Body of pancreas (tissue), 4 donors: ENCODE measurements around the gene PDK3. TPM values are rescaled to one million over a fixed set of nuclear protein-coding genes. Genes with fewer than 3 reads are reported as not detected.

Experiments
- ATAC-seq: fragments of 150-250 bp; one replicate; pipeline ENCODE4 v1.9.1; 2016
- DNase-seq, 4 donors: peaks; one replicate each; pipeline ENCODE4 v3.0.0-alpha.2; 2019
- H3K27ac ChIP-seq, 4 donors: fragments of 200-600 bp; sonication (generic); 1 replicate in 3 of 4; 2 replicates in 1 of 4; pipeline versions ENCODE4 v1.5.1 to v1.6.1; 2016 to 2019; ENCODE audit warnings: mild to moderate bottlenecking in 1 of 4, mixed read lengths in 1 of 4, moderate library complexity in 1 of 4
- H3K27me3 ChIP-seq, 2 donors: fragments of 200-600 bp; sonication (generic); one replicate each; pipeline ENCODE4 v1.6.0; 2016; ENCODE audit warnings: mild to moderate bottlenecking in 1 of 2
- H3K36me3 ChIP-seq, 2 donors: fragments of 200-600 bp; sonication (generic); replicated peaks in 1 of 2; 2 replicates each; pipeline ENCODE4 v1.5.1; 2016; ENCODE audit warnings: low read depth in 2 of 2; ENCODE audit not compliant: insufficient read depth in 1 of 2
- H3K4me1 ChIP-seq: fragments of 200-600 bp; sonication (generic); one replicate; pipeline ENCODE4 v1.6.0; 2016
- H3K4me3 ChIP-seq, 2 donors: fragments of 200-600 bp; sonication (generic); 1 replicate in 1 of 2; 2 replicates in 1 of 2; pipeline ENCODE4 v1.5.1; 2016 to 2019
- H3K9me3 ChIP-seq, 3 donors: fragments of 200-600 bp; sonication (generic); 1 replicate in 2 of 3; 2 replicates in 1 of 3; pipeline ENCODE4 v1.5.1; 2016
- POLR2A ChIP-seq, 3 donors: fragments of 450-650 bp; IDR thresholded peaks; one replicate each; pipeline ENCODE4 v1.6.1; 2016; ENCODE audit warnings: antibody characterized with exemption in 3 of 3, mild to moderate bottlenecking in 2 of 3
- WGBS, 2 donors: methylation state at CpG; one replicate each; pipeline ENCODE4 v1.1.5; 2017; 5-methylcytosine and 5-hydroxymethylcytosine counted together
- intact Hi-C: fragments of 100-400 bp; cut with DNase I; formaldehyde crosslinking; loops from one replicate; pipeline ENCODE4 v1.15.1; 2023
- small RNA-seq: library from RNA; depleted of rRNA; stranded (forward); fragments of <200 nt; gene quantifications from one replicate; pipeline ENCODE3, GENCODE V24; 2016
- total RNA-seq, 2 donors: library from RNA; depleted of rRNA; stranded (reverse); fragments of >200 nt; gene quantifications; one replicate each; pipeline ENCODE4 v1.1.0, GENCODE V29; 2016
- TF ChIP-seq, protein P1 (sequence below), 7 experiments: fragments of 450-650 bp in 4 of 7; fragments of 200-600 bp in 3 of 7; sonication (generic) in 3 of 7; IDR thresholded peaks; one replicate each; pipeline ENCODE4 v1.5.1; 2016 to 2019; ENCODE audit warnings: antibody characterized with exemption in 7 of 7

PDK3 gene
- total RNA-seq, 2 donors from 2014 or later, result 11.5 to 20.2 TPM

- WGBS, 2 donors, result 86 to 100% methylated on average over 1 of the region's 1 CpG
- H3K4me3 ChIP-seq, result no peak overlapping the region
- no peaks in the 10 kb centered on the region for H3K9me3 ChIP-seq
- ATAC-seq, result no peak
- no peaks in the 10 kb centered on the region for H3K36me3 ChIP-seq
- no peak overlapping the region for H3K27ac ChIP-seq
- TF ChIP-seq, protein P1, sequence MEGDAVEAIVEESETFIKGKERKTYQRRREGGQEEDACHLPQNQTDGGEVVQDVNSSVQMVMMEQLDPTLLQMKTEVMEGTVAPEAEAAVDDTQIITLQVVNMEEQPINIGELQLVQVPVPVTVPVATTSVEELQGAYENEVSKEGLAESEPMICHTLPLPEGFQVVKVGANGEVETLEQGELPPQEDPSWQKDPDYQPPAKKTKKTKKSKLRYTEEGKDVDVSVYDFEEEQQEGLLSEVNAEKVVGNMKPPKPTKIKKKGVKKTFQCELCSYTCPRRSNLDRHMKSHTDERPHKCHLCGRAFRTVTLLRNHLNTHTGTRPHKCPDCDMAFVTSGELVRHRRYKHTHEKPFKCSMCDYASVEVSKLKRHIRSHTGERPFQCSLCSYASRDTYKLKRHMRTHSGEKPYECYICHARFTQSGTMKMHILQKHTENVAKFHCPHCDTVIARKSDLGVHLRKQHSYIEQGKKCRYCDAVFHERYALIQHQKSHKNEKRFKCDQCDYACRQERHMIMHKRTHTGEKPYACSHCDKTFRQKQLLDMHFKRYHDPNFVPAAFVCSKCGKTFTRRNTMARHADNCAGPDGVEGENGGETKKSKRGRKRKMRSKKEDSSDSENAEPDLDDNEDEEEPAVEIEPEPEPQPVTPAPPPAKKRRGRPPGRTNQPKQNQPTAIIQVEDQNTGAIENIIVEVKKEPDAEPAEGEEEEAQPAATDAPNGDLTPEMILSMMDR (IDR thresholded peaks at IDR 0.05), result no peak
- TF ChIP-seq POLR2A (IDR thresholded peaks at IDR 0.05), result no peak
- no peak for DNase-seq
- no peaks in the 10 kb centered on the region for H3K27me3 ChIP-seq
- no peaks in the 10 kb centered on the region for H3K4me1 ChIP-seq
- intact Hi-C loops, result no loop called here
Measured at GRCh38 chrX:24575496-24575895, 110.4 kb downstream of the PDK3 start.

GRCh38 chrX:24577091-24577490 is 112.0 kb downstream of the PDK3 start:
- intact Hi-C loops, result no loop called here
- TF ChIP-seq, protein P1 (IDR thresholded peaks at IDR 0.05), result no peak
- no peak for TF ChIP-seq POLR2A (IDR thresholded peaks at IDR 0.05)
- Histone ChIP-seq H3K27me3 (no peaks in the 10 kb centered on the region), H3K4me1 (no peaks in the 10 kb centered on the region), H3K36me3 (no peaks in the 10 kb centered on the region), H3K4me3 (no peak overlapping the region), H3K9me3 (no peaks in the 10 kb centered on the region), H3K27ac (no peak overlapping the region)
- 71 to 82% methylated on average over 4 to 9 of the region's 9 CpGs for WGBS, 2 donors
- ATAC-seq (no peak), DNase-seq (no peak)

Small RNAs within 50 kb of the gene (small RNA-seq; reads per million reads assigned to genes)
- gene SNRPEP9, result not detected

Other genes starting within 250 kb of the PDK3 start
- not detected for gene SUPT20HL2, start 151.2 kb upstream of the PDK3 start, total RNA-seq
- gene SUPT20HL1, start 104.6 kb upstream of the PDK3 start, total RNA-seq, result under 1 TPM in 1 of 2 donors, not detected in 1; 0.26 TPM
- 1 to 10 TPM; 1.3 to 3.0 TPM for gene PCYT1B, start 182.1 kb downstream of the PDK3 start, total RNA-seq
- gene POLA1, start 228.6 kb downstream of the PDK3 start, total RNA-seq, result 1 to 10 TPM; 5.7 to 9.9 TPM